Gastrocnemius medialis (tissue), 4 donors: ENCODE results near the gene CCNF.

Experiments used
- POLR2A ChIP-seq, 2 donors: fragments of 450-650 bp; IDR thresholded peaks; one replicate each; pipeline ENCODE4 v1.6.1; 2017; ENCODE audit warnings: antibody characterized with exemption in 2 of 2, mild to moderate bottlenecking in 2 of 2, moderate library complexity in 2 of 2
- TF ChIP-seq, protein P1 (sequence below), 5 experiments: fragments of 450-650 bp in 3 of 5; fragments of 200-600 bp in 2 of 5; sonication (generic) in 2 of 5; IDR thresholded peaks in 4 of 5; conservative IDR thresholded peaks in 1 of 5; 1 replicate in 4 of 5; 2 replicates in 1 of 5; pipeline ENCODE4 v1.5.1; 2016 to 2019; ENCODE audit warnings: antibody characterized with exemption in 5 of 5, mild to moderate bottlenecking in 3 of 5, moderate library complexity in 3 of 5

DNA sequence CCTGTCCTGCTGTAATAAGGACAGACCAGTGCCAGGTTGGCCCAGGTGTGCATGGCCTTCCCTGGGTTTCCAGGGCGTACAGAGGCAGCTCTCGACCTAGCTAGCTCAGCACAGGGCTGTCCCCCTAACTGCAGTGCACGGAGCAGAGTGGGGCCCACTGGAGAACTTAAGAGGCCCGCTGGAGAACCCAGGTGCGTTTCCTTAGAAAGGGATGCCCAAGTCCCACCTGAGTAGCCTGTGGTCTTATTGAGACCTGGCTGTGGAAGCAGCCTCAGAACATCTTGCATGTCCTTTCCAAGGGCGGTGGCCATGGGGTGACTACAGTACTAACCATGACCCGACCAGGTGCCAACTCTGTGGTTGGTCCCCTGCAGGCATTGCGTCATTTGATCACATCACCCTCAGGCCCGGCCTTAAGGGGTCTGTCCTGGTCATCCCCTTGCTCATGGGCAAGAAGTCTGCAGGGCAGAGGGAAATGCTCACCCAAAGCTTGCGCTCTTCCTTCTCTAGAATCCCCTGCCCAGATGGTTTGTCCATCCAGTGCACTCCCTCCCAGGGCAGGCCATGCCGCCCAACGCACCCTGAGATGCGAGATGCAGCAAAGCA is 3.3 kb upstream of the CCNF start:
- TF ChIP-seq, protein P1, sequence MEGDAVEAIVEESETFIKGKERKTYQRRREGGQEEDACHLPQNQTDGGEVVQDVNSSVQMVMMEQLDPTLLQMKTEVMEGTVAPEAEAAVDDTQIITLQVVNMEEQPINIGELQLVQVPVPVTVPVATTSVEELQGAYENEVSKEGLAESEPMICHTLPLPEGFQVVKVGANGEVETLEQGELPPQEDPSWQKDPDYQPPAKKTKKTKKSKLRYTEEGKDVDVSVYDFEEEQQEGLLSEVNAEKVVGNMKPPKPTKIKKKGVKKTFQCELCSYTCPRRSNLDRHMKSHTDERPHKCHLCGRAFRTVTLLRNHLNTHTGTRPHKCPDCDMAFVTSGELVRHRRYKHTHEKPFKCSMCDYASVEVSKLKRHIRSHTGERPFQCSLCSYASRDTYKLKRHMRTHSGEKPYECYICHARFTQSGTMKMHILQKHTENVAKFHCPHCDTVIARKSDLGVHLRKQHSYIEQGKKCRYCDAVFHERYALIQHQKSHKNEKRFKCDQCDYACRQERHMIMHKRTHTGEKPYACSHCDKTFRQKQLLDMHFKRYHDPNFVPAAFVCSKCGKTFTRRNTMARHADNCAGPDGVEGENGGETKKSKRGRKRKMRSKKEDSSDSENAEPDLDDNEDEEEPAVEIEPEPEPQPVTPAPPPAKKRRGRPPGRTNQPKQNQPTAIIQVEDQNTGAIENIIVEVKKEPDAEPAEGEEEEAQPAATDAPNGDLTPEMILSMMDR (IDR thresholded peaks at IDR 0.05 in 4 of 5, conservative IDR thresholded peaks at IDR 0.05 in 1 of 5) = no peak
- TF ChIP-seq POLR2A (IDR thresholded peaks at IDR 0.05) = no peak
